Caco-2 (cell line): Measurements from ENCODE around the gene EIF3J. TPM values are rescaled to one million over a fixed set of nuclear protein-coding genes. Genes with fewer than 3 reads are reported as not detected.
"Not testable (repeated sequence)": the region's sequence is repeated elsewhere in the genome, so short reads cannot be mapped to it uniquely, and the experiment has no call there.

Experiments used
- BruUV-seq: library from RNA; stranded (reverse); fragments of 400-500 nt; replicated peaks from 2 replicates; lab custom pipeline; 2021; lab: Mats Ljungman, UMichigan
- CTCF ChIA-PET: fragments of 300-600 bp; sonication (Branson Sonifier 250); formaldehyde crosslinking; loops from one replicate; lab custom pipeline; 2022; ENCODE audit warnings: antibody characterized with exemption; lab: Charles Lee
- POLR2A ChIA-PET: fragments of 300-600 bp; sonication (Branson Sonifier 250); formaldehyde crosslinking; loops from one replicate; lab custom pipeline; 2022; ENCODE audit warnings: antibody characterized with exemption; lab: Charles Lee
- DNase-seq, 2 experiments: peaks; one replicate each; pipeline versions ENCODE4 v3.0.0 to v3.0.0-alpha.2; 2020 to 2022
- H3K27me3 ChIP-seq: replicated peaks from 2 replicates; pipeline ENCODE4 v1.6.0; 2011; ENCODE audit warnings: low read length; ENCODE audit not compliant: control insufficient read depth, insufficient read depth
- H3K36me3 ChIP-seq: 2 replicates; pipeline ENCODE4 v1.5.1; 2011; ENCODE audit warnings: low read length; ENCODE audit not compliant: control insufficient read depth, insufficient read depth
- H3K4me1 ChIP-seq: fragments of 250-450 bp; sonication (Bioruptor Pico); 2 replicates; pipeline ENCODE4 v1.5.1; 2020; ENCODE audit warnings: mild to moderate bottlenecking
- H3K4me3 ChIP-seq: 2 replicates; pipeline ENCODE4 v1.5.1; 2011; ENCODE audit warnings: low read depth, mild to moderate bottlenecking, control low read depth, low read length
- H3K9me3 ChIP-seq: fragments of 250-450 bp; sonication (Bioruptor Pico); 2 replicates; pipeline ENCODE4 v1.5.1; 2020; ENCODE audit warnings: mild to moderate bottlenecking, moderate library complexity
- H3K27ac Mint-ChIP-seq: one replicate; pipeline ENCODE4 v1.8.0; 2022; ENCODE audit warnings: mixed read lengths; ENCODE audit not compliant: unreplicated experiment
- H3K27me3 Mint-ChIP-seq: one replicate; pipeline ENCODE4 v1.8.0; 2022; ENCODE audit warnings: mixed read lengths; ENCODE audit not compliant: insufficient read depth, unreplicated experiment
- H3K36me3 Mint-ChIP-seq: one replicate; pipeline ENCODE4 v1.8.0; 2022; ENCODE audit warnings: mild to moderate bottlenecking, mixed read lengths; ENCODE audit not compliant: insufficient read depth, unreplicated experiment
- H3K4me1 Mint-ChIP-seq: one replicate; pipeline ENCODE4 v1.8.0; 2022; ENCODE audit warnings: low read depth, mixed read lengths; ENCODE audit not compliant: unreplicated experiment
- H3K4me3 Mint-ChIP-seq: one replicate; pipeline ENCODE4 v1.8.0; 2022; ENCODE audit warnings: mild to moderate bottlenecking, moderate library complexity, mixed read lengths; ENCODE audit not compliant: unreplicated experiment
- H3K9me3 Mint-ChIP-seq: one replicate; pipeline ENCODE4 v1.8.0; 2022; ENCODE audit warnings: mixed read lengths; ENCODE audit not compliant: unreplicated experiment
- CTCF ChIP-seq, 2 experiments: fragments of 200-600 bp in 1 of 2; IDR thresholded peaks; 1 replicate in 1 of 2; 2 replicates in 1 of 2; pipeline versions ENCODE4 v1.5.1 to v1.8.0; 2011 to 2022; ENCODE audit warnings: antibody characterized with exemption in 1 of 2, control low read depth in 1 of 2, inconsistent platforms in 1 of 2, low read depth in 1 of 2, low read length in 1 of 2, mild to moderate bottlenecking in 1 of 2, moderate library complexity in 1 of 2; ENCODE audit not compliant: insufficient read depth in 1 of 2, severe bottlenecking in 1 of 2, unreplicated experiment in 1 of 2
- intact Hi-C: fragments of 100-400 bp; cut with micrococcal nuclease; formaldehyde crosslinking; loops from one replicate; pipeline ENCODE4 v1.10.0; 2022; ENCODE audit not compliant: unreplicated experiment
- total RNA-seq: library from RNA; stranded (reverse); gene quantifications from 2 replicates; pipeline ENCODE4 v1.2.3, GENCODE V29; 2022

EIF3J gene
- total RNA-seq, 1 experiment from 2014 or later: 179 TPM

GRCh38 chr15:44550734-44551133, 13.8 kb downstream of the EIF3J start:
- POLR2A ChIA-PET: no interaction called here

GRCh38 chr15:44554934-44555723, 18.2 kb downstream of the EIF3J start:
- Mint-ChIP-seq H3K27ac (no peak overlapping the region), H3K9me3 (no peaks in the 10 kb centered on the region), H3K4me1 (no peaks in the 10 kb centered on the region), H3K27me3 (no peaks in the 10 kb centered on the region), H3K4me3 (no peak overlapping the region), H3K36me3 (peaks cover 88% of the 10 kb centered on the region)
- no TSS peak for BruUV-seq
- Histone ChIP-seq H3K27me3 (no peaks in the 10 kb centered on the region), H3K4me1 (no peaks in the 10 kb centered on the region), H3K9me3 (no peaks in the 10 kb centered on the region), H3K4me3 (no peak overlapping the region), H3K36me3 (no peaks in the 10 kb centered on the region)
- TF ChIP-seq CTCF (IDR thresholded peaks at IDR 0.05; ENCODE audit: insufficient read depth in 1 of 2, low read depth in 1 of 2, low read length in 1 of 2, severe bottlenecking in 1 of 2, unreplicated experiment in 1 of 2): no peak
- DNase-seq: no peak
- intact Hi-C loops: no loop called here
- ChIA-PET POLR2A (interaction anchor here (0.5 kb wide), 1 partner anchor 18 kb away, joined by 4 read pairs; the partner anchor contains the start of gene EIF3J), CTCF (no interaction called here)

More at GRCh38 chr15:44550734-44551133, 13.8 kb downstream of the EIF3J start:
- H3K4me1 ChIP-seq: no peaks in the 10 kb centered on the region
- CTCF ChIA-PET: no interaction called here
- intact Hi-C loops: no loop called here
- Mint-ChIP-seq H3K4me1 (no peaks in the 10 kb centered on the region), H3K9me3 (no peaks in the 10 kb centered on the region), H3K36me3 (peaks cover 92% of the 10 kb centered on the region), H3K27ac (no peak overlapping the region), H3K27me3 (no peaks in the 10 kb centered on the region), H3K4me3 (no peak overlapping the region)
- no peak overlapping the region for H3K4me3 ChIP-seq
- H3K36me3 ChIP-seq: no peaks in the 10 kb centered on the region
- no peaks in the 10 kb centered on the region for H3K9me3 ChIP-seq
- BruUV-seq: no TSS peak
- no peak for TF ChIP-seq CTCF (IDR thresholded peaks at IDR 0.05; ENCODE audit: insufficient read depth in 1 of 2, low read depth in 1 of 2, low read length in 1 of 2, severe bottlenecking in 1 of 2, unreplicated experiment in 1 of 2)
- H3K27me3 ChIP-seq: no peaks in the 10 kb centered on the region
- no peak for DNase-seq

- H3K4me1 ChIP-seq, H3K27me3 ChIP-seq, POLR2A ChIA-PET, H3K27me3 Mint-ChIP-seq, H3K4me3 Mint-ChIP-seq, H3K9me3 Mint-ChIP-seq, DNase-seq, H3K27ac Mint-ChIP-seq, CTCF ChIA-PET, H3K9me3 ChIP-seq, H3K36me3 ChIP-seq, BruUV-seq, intact Hi-C loops, H3K4me3 ChIP-seq, H3K4me1 Mint-ChIP-seq: not testable (repeated sequence)
- H3K36me3 Mint-ChIP-seq: peaks cover 84% of the 10 kb centered on the region
Measured at GRCh38 chr15:44560926-44561325, 24.0 kb downstream of the EIF3J start.
